GM21786 (cell line): ENCODE results near the gene SERPINA3.

ENCODE experiments used
- ATAC-seq: cut with Tn5 transposase; IDR thresholded peaks from one replicate; pipeline ENCODE4 v1.9.1; 2021; ENCODE audit not compliant: unreplicated experiment

The SERPINA3 gene

DNA sequence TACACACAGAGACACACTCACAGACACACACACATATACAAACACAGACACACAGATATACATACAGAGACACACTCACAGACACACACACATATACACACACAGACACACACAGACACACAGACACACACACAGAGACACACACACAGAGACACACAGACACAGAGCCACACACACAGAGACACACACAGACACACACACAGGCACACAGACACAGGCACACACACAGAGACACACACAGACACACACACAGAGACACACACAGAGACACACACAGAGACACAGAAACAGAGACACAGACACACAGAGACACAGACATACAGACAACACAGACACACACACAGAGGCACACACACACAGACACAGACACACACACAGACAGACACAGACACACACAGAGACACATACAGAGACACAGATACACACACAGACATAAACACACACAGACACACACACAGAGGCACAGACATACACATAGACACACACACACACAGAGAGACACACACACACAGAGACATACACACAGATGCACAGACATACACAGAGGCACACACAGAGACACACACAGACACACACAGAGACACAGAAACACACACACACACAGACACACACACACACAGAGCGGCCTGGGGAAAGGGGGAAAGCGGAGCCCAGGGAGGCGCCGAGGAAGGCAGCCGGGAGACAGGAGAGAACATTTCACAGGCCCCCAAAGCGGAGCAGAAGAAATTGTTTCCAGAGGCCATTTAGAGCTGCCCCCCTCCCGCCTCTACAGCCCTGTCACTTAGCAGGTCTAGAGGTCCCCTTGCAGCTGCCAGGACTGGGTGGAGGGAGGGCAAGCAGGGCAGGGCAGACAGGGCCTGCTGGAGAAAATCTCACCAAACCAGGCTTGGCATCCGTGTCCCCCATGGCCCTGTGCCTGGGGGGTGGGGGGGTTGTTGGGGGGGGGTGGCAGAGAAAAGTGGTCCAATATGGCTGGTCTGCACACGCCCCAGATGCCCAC, 38.9 kb downstream of the SERPINA3 start:
- no peak for ATAC-seq

DNA sequence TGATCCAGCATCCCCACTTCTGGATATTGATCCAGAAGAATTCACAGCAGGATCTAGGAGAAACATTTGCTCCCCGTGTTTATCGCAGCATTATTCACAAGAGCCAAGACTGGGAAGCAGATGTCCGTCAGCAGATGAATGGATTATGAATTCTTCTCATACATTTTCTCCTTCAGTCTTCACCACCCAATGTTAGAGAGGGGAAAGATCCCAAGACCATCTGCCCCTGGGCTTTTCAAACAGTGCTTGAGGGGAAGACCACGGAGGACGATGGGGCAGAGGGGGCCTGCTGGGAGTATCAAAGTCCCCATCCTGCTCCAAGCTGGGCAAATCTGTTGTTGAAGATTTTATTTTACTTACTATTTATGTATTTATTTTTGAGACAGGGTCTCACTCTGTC, 41.1 kb downstream of the SERPINA3 start:
- ATAC-seq: no peak

DNA sequence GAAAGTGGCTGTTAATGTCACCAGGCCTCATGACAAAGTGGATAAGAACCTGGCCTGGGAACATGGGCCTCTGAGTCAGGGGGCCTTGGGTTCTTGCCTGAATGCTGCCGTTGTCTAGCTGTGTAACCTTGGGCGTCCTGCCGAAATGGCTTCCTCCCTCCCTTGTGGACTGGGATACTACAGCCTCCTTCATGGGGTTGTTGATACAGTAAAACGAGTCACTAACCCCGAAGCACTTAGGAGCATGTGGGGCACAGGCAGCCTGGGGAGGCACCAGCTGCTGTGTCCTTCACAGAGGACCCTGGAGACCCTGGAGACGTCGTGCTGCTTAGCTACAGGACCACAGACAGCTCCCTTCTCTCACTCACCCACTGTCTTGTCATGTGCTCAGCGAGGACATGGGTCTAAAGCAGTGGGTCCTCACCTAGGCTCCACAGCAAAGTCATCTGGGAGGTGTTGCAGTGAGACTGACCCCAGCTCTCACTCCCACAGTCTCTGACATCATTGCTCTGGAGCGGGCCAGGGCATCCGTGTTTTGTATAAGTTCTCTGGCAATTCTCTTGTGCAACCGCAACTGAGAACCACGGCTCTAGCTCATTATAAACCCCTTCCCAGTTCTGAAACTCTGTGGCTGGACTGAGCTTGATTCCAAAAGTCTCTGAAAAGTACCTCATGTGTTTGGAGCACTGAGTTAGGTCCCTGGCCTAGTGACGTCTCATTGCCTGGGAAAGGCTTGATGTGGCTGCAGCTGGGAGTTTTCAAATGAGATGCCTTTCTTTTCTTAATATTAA, 42.1 kb downstream of the SERPINA3 start:
- ATAC-seq: no peak

DNA sequence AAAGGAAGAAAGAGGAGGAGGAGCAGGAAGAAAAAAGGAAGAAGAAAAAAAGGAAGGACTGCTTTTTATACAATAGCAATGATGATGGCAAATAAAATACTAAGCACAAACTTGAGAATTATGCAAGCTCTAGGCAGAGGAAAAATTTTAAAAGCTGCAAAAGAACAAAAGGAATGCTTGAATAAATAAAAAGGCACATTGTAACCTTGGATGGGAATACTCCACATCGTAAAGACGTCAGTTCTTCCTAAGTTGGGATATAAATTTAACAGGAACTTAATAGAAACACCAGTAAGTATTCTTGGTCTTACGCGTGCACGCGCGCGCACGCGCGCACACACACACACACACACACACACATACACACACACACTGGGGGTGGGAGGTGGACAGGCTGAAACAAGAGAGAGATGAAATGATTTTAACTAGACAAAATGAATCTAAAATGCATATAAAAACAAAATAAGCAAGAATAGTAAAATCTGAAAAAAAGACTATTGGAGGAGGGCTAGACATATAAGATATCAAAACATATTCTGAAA, 43.0 kb downstream of the SERPINA3 start:
- no peak for ATAC-seq

DNA sequence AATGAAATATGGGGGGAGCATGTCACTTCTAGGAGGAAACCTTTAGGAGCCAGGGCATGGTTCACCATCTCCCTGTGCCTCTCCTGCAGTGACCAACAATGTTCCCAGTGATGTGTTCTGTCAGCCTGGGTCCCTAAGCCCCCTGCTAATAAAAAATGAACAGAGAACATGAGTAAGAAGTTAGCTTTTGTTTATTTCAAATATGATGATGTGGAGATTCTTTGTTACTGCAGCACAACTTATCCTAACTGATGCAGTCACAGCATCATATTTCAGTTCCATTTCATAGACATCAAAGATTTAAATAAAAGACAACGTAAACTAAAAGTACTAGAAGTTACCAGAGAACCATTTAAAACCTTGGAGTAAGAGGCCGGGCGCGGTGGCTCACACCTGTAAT, 43.9 kb downstream of the SERPINA3 start:
- no peak for ATAC-seq

DNA sequence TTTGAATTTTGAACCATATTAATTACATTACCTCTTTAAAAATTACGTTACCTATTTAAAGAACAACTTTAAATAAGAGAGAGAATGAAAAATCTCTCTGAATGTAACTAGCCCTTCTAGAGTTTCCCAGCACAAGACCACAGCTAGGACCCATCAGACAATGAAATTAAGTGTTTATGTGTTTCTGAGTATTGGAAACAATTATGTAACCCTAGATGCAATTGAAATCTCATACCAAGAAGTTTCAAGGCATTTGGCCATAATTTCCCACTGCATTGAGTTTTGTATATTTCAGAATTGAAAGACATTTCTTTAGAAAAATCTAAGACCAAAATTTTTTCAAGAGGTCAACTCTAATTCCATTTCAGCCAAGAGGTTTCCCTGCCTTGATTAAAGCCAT, 47.1 kb downstream of the SERPINA3 start:
- no peak for ATAC-seq

DNA sequence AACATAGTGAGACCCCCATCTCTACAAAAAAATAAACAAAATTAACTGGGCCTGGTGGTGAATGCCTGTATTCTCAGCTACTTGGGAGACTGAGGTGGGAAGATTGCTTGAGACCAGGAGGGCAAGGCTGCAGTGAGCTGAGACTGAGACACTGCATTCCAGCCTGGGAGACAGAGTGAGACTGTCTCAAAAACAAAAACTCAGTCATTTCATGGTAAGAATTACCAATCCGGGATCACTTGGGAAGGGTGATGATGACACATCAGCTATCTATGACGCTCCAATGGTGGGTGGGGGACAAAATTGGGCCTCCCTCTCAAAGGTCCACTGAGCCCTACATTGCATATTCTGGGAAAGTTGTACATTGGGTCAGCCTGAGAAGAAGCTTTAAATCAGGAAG, 47.7 kb downstream of the SERPINA3 start:
- ATAC-seq: no peak

DNA sequence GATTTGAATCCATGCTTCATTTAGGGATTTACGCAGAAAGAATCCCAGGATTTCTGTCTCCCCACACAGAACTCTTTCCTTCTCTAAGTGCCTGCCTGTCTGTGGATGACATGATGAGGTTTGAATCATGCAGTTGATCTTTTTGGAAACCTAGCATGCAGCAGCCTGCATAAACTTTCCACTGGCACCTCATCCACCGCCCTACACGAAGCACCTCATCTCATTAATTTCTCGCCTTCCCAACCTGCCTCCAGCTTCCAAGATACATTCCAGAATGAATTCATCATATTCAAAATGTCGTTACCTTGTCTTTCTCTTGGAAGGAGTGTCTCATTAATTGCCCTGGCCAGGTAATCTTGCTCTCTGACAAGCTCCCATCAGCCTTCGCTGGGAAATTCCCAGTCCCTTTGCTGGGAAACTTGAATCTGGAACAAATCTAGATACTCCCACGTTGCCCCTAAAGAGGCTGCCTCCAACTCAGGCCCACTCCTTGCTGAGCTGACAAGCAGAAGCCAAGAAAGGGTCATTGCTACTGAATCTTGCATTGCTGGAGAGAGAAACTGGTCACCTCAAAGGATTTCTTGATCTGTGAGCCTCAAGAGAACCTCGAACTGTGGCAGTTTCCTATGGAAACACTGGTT, 48.2 kb downstream of the SERPINA3 start:
- no peak for ATAC-seq

DNA sequence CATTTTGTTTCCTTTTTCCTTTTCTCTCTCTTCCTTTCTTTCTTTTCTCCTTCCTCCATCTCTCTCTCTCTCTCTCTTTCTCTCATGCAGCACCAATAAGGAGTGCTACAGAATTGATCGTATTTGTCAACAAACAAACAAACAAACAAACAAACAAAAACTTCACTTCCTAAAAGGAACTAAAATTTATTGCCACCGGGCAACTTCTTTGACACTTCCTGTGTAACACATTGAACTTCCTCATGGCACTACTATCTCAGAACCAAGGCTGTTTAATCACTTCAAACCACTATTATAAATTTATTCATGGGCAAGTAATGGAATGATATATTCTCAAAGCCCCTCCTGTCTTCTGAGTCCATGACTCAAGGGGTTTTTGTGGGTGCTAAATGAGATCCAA, 51.3 kb downstream of the SERPINA3 start:
- no peak for ATAC-seq

DNA sequence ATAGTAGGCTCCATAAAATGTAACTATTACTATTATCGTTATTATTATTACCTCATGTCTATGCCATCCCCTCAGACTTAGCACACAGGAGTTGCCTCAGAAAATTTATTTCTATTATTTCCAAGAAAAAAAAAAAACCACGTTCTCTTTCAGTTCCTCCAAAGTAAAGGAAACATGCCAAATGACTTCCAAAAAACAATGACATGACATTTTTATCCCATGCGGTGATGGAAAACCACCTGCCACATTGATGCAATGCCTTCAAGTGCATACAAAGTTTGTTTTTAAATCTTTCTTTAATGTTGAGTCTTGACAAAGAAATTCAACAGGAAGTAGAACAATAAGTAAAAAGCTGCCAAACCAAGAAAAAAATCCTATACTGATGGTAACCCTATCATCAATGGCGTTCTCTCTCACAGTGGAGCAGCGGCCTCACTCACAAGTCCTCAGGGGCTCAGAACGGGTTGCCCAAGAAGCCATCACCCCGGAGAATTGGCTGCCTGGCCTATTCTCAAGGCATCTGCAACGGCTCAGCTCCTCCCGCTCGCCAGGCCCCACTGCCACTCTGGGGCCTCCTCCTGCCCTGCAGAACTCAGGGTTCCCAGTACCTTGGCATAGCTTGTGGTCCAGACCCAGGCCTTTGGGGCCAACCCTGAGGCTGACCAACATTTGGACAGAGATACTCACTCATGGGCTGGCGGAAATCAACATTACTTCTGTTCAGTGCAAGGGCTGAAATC, 51.9 kb downstream of the SERPINA3 start:
- no peak for ATAC-seq

DNA sequence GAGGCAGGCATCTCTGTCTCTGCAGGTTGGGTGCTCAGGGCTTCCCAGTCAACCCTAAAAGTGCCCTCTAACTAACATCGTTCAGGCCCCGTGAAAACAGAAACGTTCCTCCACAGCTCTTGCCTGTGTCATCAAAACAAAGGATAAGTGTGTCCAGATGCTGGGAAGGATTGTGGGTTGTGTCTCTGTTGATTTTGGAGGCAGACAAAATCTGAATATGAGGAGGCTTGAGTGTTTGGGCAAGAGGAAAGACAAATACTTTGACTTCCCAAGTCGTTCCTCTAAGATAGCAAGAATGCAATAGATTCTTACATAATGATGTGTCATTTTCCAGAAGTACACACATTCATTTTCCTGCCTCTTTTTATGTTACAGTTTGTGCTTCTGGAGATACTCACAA, 52.9 kb downstream of the SERPINA3 start:
- ATAC-seq: no peak

DNA sequence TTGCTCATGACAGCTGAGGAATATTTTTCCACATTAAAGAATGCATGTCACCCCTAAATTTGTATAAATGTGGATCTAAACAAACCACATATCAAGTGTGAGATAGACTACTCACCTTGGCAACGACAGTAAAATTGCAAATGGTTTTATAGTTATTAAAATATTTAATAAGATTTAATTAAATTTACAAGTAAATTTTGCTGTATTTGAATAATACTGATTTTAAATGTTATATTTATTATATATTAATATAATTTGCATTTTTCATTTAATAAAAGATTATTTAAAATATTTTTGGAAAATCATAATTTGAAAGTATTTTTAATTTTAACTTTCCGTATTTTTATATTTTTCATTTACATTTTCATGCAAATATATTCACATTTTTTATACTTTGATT, 53.4 kb downstream of the SERPINA3 start:
- ATAC-seq: no peak

DNA sequence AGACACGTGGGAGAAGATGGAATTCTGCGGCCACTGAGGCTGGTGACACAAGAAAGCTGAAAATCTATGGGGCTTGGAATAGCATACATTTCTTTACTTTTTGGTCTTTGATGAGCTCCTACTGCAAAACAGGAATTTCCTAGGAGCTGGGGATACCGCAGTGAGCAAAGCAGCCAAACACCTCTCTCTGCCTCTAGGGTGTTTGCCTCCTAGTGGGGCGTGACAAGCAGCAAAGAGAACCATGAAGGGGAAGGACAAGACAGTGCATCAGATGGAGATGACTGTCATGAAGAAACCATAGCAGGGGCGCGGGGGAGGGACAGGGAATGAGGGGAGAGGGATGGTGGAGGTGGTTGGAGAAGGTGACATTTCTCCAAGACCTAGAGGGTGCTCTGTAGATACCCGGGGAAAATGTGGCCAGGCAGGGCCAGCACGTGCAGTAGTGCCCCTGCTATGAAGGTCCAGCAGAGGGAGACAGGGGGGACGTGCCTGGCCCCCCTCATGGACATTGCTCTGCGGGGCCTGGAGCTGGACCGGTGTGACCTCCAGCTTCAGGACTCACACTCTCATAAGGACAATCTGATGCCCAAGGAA, 58.6 kb downstream of the SERPINA3 start:
- ATAC-seq: no peak

DNA sequence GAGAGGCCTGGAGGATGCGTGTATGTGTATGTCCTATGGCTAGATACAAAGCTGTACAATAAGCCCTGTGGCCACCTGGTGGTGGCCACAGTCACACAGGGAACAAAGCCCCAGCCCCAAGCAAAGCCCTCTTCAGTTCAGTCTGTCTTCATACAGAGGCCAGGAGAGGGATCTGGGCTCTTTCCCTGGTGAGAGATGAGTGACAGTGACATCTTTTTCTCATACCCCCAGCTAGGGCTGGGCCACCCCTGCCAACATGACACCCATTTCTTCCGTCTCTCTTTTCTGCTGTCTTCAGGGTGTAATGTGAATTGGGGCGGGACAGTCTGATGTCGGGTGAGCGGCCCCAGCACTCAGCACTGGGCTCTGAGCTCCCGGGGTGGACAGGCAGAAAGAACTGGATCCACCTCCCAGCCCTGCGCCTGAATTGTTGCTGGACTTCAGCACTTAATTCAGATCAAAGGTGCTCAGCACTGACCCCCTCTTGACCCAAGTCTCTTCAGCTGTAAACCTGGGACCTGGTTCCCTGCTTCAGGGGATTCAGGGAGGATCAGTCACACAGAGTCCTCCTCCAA, 59.8 kb downstream of the SERPINA3 start:
- no peak for ATAC-seq

DNA sequence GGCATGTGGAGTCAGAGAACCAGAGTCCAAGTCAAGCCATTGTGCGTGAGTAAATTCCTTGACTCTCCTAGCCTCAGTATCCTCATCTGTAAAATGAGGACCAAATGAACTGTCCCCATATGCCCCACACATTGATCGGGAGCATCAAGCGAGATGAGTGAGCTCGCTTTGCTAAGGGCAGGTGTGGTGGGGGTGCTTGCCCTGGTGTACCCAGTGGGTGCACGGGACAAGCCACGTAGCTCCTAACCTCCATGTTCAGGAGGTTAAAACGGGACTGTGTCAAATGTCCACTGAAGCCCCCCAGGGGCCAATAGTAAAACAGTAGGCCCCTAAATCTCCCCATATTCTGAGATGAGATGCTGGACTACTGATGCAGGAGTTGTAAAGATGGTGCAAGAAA, 60.9 kb downstream of the SERPINA3 start:
- no peak for ATAC-seq
